T-helper 1 cell treated with Interleukin-12 subunit alpha and Interleukin-12 subunit beta and Interleukin-4 antibody, amounts not matched to agents 30 ng/mL and 1 ng/mL, for 36 hours (primary cell): ENCODE data around the gene GUCY2D. TPM values are rescaled to one million over a fixed set of nuclear protein-coding genes. Genes with fewer than 3 reads are reported as not detected.
"Not testable (repeated sequence)": the region's sequence is repeated elsewhere in the genome, so short reads cannot be mapped to it uniquely, and the experiment has no call there.

Source experiments
- intact Hi-C: fragments of 100-400 bp; cut with micrococcal nuclease; formaldehyde crosslinking; loops from one replicate; pipeline ENCODE4 v1.15.1; 2024
- total RNA-seq: library from RNA; stranded (reverse); gene quantifications from 2 replicates; pipeline ENCODE4 v1.2.3, GENCODE V29; 2022

Gene GUCY2D
- not detected in 2 replicates for total RNA-seq

DNA sequence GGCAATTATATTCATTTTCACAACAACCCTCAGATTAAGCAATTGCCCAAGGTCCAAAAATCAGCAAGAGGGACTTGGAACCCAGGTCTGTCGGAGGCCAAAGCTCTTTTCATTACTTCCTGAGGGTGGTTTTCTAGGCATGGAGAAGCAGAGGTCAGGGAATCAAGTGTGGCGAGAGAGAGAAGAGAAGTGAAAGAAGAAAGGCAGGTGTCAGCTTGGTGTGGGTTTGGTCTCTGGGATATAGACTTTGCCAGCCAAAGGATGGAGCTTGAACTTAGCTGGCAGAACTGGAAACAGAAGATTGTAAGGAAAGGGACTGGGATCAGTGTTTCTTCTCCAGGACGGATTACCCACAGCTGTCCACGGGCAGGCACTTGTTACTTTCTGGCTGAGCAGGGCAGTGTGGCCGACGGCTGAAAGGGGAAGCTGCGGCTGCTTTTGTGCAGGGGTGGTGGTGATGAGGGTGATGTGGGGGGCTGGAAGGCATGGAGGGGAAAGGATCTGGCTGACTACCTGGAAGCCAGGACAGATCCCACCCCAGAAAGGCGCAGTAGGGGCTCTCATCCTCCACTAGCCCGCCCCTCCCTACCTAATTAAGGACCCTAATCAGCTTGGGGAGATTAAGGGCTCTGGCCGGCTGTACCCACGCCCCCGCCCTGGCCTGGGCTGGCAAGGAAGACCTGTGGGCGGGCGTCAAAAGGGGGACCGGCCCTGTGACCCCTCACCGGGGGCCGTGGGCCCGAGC lies at the start of gene GUCY2D:
Gene GUCY2D, plus strand, starts transcription at position 640 of the 745 bp plus-strand sequence. CDS start 433 bp downstream, outside the sequence.
- intact Hi-C loops: no loop called here

DNA sequence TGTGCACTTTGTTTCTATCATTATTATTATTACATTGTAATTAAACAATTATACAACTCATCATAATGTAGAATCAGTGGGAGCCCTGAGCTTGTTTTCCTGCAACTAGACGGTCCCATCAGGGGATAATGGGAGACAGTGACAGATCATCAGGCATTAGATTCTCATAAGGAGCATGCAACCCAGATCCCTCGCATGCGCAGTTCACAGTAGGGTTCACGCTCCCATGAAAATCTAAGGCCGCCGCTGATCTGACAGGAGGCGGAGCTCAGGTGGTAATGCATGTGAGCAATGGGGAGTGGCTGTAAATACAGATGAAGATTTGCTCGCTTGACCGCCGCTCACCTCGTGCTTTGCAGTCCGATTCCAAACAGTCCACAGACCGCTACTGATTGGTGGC lies 49.1 kb upstream of the GUCY2D start:
- intact Hi-C loops: not testable (repeated sequence)

DNA sequence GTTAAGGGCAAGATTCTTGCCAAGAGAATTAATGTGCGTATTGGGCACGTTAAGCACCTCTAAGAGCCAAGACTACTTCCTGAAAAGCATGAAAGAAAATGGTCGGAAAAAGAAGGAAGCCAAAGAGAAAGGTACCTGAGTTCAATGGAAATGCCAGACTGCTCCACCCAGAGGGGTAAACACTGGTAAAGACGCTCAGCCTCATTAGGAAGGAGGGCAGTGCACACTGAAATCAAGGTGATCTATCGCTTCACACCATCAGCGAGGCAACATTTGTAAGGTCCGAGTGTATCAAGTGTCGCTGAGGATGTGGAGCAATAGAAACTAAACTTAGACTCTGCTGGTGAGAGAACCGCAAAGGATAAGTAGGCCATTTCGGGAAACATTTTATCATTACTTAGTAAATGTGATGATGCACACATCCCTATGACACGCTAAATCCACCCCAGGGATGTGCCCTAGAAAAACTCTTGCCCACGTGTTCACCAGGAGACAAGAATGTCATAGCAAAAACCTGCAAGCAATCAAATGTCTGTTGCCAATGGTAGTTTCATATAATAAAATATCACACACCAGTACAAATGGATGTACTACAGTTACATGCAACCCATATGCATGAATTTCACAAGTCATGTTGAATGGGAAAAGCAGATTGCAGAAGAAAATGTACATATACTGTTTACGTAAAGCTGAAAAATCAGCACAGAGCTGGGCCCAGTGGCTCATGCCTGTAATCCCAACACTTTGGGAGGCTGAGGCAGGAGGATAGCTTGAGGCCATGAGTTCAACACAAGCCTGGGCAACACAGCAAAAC lies 46.8 kb upstream of the GUCY2D start:
- intact Hi-C loops: no loop called here

DNA sequence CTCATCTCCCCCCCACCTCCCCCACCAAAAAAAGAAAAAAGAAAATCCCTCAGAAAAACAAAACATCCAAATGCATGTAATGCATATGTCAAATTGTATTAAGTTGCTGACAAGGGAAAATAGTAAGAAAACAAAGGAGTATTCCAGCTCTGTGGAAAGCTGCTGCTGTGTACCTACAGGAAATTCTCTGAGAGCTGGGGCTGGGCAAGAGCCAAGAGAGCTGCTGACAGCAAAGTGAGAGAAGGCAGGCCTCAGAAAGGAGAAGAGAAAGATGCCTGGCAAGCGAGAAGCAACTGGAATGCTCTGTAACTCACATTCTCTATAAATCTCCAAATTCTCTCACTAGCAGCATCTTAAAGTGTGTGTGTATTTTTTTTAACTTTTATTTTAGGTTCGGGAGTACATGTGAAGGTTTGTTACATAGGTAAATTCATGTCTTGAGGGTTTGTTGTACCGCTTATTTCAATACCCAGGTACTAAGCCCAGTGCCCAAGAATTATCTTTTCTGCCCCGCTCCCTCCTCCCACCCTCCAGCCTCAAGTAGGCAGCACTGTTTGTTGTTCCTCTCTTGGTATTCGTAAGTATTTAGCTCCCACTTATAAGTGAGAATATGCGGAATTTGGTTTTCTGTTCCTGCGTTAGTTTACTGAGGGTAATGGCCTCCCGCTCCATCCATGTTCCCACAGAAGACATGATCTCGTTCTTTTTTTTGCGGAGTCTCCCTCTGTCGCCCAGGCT lies 46.0 kb upstream of the GUCY2D start:
- intact Hi-C loops: no loop called here

DNA sequence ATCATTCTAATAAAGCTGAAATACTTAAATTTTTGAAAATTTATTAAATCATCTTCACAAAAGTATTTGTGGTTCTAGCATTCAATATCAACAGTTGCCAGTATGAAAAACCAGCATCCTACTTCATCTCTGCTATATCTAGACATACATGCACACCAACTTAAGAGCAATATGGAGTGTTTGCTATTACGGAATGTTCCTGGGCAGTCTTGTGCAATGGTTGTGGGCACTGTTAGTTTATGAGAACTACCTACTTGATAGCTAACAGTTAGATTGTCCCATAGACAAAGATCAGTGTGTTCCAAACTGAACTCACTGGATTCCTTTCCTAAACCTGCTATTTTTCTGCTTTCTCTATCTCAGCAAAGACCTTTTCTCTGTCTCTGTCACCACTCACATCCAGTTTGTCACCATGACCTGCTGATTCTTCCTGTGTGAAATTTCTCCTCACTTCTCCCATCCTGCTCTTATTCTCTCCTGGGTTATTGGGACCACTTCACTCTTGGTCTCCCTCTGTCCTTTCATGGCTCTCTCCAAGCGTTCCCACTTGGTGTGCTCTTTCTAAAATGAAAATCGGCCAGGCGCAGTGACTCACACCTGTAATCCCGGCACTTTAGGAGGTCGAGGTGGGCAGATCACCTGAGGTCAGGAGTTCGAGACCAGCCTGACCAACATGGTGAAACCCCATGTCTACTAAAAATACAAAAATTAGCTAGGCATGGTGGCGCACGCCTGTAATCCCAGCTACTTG lies 42.7 kb upstream of the GUCY2D start:
- intact Hi-C loops: no loop called here

DNA sequence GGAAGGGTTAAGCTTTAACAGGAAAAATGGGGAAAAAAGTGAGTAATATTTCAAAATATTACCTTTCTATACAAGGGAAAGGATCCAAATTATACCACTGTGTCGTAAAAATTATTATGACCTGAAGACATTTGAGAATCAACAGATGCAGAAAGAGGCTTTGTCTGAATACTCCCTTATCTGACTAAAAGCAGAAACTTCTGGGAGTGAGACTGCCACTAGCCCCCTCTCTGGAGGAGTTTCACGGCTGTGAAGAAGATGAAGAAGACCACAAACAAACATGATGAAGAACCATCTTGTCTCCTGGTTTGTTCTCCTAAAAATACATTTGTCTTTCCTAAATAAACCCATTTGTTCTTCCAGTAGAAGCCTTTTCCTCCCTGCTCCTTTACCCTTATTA lies 41.0 kb upstream of the GUCY2D start:
- intact Hi-C loops: no loop called here

DNA sequence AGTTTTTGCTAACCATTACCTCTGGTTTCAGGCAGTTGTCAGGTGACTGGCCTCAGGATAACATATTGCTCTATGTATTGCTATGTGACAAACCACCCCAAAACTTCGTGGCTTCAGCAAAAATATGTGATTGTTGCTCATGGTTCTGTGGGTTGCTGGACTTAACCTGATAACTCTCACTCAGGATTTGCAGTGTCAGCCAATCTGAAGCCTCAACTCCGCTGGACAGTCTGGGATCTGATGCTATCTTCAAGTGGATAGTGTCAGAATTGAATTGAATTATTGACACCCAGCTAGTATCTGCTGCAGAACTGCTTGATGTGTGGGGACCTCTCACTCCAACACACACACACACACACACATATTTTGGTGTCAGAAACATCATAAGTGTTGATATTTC lies 34.7 kb upstream of the GUCY2D start:
- intact Hi-C loops: loop anchor here (2.0 kb wide), 1 partner anchor 17 kb away; no protein-coding TSS in a partner anchor

DNA sequence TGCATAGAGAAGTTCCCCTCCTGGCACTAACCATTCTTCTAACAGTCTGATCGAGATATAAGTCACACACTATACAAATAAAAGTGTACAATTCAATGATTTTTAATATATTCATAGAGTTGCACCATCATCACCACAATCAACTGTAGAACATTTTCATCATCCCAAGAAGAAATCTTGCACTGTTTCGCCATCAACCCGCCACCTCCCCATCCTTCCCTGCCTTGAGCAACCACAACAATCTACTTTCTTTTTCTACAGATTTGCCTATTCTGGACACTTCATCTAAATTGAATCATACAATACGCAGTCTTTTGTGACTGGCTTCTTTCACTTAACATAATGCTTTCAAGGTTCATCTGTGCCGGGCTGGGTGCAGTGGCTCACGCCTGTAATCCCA lies 33.0 kb upstream of the GUCY2D start:
- intact Hi-C loops: loop anchor here (2.0 kb wide), 1 partner anchor 19 kb away; no protein-coding TSS in a partner anchor

DNA sequence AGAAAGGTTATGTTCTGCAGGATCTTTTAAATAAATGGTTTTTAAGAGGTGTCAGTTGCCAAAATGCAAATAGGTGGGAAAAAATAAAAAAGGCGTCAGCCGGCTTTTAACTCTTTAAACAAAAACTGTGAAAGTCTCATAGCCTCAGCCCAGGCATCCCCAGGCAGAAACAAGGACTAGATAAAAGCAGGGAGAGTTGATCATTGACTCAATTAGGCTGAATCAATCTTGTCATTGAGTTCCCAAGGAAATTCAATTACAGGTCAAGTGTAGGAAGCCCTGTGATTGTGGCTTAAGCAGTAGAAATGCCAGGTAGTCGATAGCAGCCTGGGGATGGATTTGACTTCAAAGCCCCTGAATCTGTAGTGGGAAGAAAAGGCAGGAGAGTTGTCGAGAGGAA lies 30.8 kb upstream of the GUCY2D start:
- intact Hi-C loops: no loop called here

DNA sequence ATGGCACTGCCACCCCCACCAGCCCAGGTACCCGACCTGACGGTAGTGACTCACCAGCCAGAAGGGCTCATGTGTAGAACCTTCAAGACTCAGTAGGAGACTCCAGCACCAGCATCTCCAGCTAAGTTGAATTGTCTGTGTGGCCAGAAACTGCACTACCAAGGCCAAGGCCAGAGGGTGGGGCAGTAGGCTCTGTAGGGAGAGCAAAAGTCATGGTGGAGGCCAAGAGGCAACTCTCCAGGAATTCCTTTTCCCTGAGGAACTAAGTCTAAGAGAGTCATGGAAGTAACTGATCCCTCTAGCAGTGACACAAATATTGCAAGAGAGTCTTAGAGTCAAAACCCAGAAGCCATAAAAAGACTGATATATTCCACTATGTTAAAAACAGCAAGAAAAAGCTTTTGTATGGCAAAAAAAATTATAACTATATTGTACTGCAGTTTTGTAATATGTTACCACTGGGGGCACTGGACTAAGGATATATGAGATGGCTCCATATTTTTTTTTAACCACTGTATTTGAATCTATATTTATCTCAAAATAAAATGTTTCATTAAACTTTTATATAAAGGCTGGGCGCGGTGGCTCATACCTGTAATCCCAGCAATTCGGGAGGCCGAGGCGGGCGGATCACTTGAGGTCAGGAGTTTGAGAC lies 30.2 kb upstream of the GUCY2D start:
- intact Hi-C loops: no loop called here

DNA sequence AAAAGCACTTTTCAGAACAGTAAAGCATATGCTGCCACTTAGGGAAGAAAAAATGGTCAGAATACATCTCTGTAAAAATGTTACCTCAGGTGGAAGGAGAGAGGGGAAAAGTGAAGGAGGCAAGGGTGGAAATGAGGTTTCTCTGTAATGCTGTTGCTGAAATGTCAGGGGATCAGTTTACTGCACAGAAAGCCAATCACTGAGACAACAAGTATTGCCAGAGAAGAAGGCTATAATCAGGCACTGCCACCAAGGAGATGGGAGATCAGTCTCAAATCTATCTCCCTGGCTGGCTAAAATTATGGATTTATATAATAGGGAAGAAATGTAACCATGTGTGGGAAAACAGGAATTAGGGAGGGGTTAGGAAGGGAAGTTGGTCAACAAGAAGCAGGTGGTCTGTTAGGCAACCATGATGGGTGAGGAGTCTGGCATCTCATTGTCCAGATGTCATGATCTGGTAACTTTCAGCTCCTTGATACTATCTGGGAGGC lies 27.7 kb upstream of the GUCY2D start:
- intact Hi-C loops: no loop called here

DNA sequence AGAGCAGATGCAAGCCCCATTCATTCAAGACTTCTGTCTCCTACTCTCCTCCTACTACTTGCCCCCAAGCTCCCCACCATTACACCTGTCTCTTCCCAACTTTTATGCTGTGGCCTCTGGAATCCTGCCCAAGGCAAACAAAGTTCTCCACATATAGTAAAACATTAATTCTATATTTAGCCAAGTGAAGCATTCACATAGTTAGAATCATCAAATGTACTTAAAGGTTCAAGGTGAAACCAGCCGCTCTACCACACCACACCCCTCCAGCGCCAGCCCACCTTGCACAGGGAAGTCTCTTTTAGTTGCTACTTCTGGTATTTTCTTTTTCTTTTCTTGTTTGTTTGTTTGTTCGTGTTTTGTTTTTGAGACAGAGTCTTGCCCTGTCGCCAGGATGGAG lies 25.4 kb upstream of the GUCY2D start:
- intact Hi-C loops: no loop called here

DNA sequence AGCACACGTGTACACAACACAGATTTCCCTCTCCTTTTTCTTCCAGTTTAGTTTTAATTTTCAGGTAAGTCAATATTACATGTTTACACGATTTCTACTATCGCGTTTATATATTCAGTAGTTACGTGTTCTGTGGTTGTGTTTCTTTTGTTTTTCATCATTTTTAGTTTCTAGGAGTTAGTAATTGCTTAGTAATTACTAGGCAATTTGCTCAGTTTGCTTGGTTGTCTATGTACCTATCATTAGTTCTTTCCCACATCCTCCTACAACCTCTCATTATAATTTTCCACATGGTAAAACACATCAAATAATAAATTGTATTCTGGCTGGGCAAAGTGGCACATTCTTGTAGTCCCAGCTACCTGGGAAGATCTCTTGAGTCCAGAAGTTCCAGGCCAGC lies 24.6 kb upstream of the GUCY2D start:
- intact Hi-C loops: no loop called here

DNA sequence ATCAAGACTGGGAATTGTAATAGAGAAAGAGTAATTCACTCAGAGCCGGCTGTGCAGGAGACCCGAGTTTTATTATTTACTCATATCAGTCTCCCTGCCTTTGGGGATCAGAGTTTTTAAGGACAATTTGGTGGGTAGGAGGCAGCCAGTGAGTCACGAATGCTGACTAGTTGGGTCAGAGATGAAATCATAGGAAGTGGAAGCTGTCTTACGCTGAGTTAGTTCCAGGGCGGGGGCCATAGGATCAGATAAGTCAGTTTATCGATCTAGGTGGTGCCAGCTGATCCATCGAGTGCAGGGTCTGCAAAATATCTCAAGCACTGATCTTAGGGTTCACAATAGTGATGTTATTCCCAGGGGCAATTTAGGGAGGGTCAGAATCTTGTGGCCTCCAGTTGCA lies 20.2 kb upstream of the GUCY2D start:
- intact Hi-C loops: no loop called here

DNA sequence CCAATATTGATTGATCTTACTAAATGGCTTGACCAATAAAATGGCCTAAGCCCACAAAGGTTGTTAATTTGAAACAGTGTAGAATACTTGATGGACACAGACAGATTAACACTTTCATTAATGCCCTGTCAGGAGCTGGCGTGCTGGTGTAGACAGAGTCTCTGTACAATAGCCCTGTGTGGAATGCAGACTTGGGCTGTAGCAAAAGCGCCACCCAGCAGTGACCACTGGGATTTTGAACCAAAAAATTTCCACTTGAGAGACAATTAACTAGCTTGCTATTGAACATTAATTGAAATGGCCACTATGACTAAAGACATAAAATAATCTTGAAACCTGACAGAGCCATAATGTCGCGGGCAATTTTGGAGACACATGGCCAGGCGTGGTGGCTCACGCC lies 19.7 kb upstream of the GUCY2D start:
- intact Hi-C loops: no loop called here

DNA sequence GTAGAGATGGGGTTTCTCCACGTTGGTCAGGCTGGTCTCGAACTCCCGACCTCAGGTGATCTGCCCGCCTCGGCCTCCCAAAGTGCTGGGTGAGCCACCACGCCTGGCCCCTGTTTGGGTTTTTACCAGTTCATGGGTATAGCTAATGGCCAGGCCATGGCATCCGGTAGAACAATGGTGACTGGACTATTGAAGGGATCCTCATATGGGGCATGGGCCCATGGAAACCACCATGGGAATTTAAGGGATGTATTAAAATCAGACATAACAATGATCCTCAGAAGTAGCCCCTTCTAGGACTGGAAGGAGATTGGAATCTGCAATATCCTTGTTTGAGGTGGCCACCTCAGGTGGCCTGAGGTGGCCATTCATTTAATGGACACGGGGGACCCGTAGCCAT lies 17.5 kb upstream of the GUCY2D start:
- intact Hi-C loops: no loop called here

DNA sequence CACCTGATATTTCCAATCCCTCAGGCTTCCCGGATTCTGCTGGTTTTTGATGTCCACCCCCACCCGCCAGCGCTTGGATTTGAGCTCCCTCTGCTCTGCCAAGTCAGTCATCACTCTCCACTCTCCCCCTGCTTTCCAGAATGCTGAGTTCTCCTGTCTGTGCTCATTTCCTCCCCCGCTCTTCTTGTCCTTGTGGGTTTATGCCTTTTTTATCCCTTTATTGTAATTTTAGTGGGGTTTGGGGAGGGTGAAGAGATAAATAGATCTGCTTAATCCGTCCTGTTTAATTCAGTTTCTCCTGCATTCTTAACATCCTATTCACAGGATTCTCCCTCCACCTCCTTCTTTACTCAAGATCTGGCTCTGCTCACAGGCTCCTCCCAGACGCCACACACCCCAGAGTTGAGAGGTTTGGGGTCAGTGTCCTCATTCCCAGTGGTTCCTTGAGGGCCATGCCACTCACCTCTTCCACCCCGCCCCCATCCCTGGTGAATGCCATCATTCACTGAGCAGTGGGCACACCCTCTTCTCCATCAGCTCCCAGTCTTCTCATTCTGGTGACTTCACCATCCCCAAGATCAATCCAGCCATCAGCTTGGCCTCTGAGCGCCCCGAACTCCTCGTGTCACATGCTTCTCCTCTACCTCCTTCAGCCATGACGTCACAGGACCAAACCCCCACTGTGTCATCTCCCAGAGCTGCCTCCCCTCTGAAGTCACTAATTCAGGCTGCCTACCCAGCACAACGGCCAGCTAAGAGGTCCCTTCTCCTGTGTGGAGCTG lies 15.1 kb upstream of the GUCY2D start:
- intact Hi-C loops: no loop called here

DNA sequence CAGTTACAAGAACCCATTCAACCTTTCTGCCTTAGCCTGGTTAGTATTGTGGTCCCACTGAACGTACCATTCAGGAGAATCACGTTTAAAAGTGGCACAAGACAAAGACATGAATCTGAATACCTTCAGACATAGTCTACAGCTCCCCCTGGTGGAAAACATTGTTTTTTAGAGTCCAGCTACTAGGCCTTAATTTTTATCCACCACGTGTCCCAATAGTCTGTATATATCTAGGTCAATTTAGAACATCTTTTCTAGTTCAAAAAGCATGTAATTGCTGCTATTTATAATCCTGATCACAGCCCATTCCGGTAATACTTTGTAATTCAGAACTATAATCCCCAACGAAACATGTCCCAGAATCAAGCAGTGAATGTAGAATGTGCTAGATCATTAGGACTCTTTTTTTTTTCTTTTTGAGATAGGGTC lies 13.7 kb upstream of the GUCY2D start:
- intact Hi-C loops: loop anchor here (1.0 to 2.0 kb wide), 4 partner anchors 56 to 126 kb away; partner anchors contain the start of gene CNTROB
